HEK293T (cell line): Measurements from ENCODE around the gene HIBCH.

ENCODE experiments used
- ARNT ChIP-seq: fragments of 450-650 bp; IDR thresholded peaks from 2 replicates; pipeline ENCODE4 v1.6.1; 2017; ENCODE audit warnings: mild to moderate bottlenecking
- CTBP1 ChIP-seq: fragments of 450-650 bp; IDR thresholded peaks from 2 replicates; pipeline ENCODE4 v1.6.1; 2016; ENCODE audit warnings: borderline replicate concordance
- ELF4 ChIP-seq: fragments of 450-650 bp; IDR thresholded peaks from 2 replicates; pipeline ENCODE4 v1.6.1; 2017; ENCODE audit warnings: antibody characterized with exemption
- FOXA1 ChIP-seq: fragments of 450-650 bp; IDR thresholded peaks from 2 replicates; pipeline ENCODE4 v1.6.1; 2016; ENCODE audit warnings: mild to moderate bottlenecking
- FOXK2 ChIP-seq: fragments of 450-650 bp; IDR thresholded peaks from 2 replicates; pipeline ENCODE4 v1.6.1; 2016; ENCODE audit warnings: mild to moderate bottlenecking
- FOXM1 ChIP-seq: fragments of 450-650 bp; IDR thresholded peaks from 2 replicates; pipeline ENCODE4 v1.6.1; 2017; ENCODE audit warnings: mild to moderate bottlenecking, borderline replicate concordance
- HDGF ChIP-seq: fragments of 450-650 bp; IDR thresholded peaks from 2 replicates; pipeline ENCODE4 v1.6.1; 2017; ENCODE audit warnings: antibody characterized with exemption, borderline replicate concordance
- L3MBTL2 ChIP-seq: fragments of 450-650 bp; conservative IDR thresholded peaks from 2 replicates; pipeline ENCODE4 v1.6.1; 2016; ENCODE audit warnings: mild to moderate bottlenecking
- NFRKB ChIP-seq: fragments of 450-650 bp; IDR thresholded peaks from 2 replicates; pipeline ENCODE4 v1.6.1; 2016; ENCODE audit warnings: mild to moderate bottlenecking, moderate library complexity
- PKNOX1 ChIP-seq: fragments of 450-650 bp; IDR thresholded peaks from 2 replicates; pipeline ENCODE4 v1.6.1; 2016
- SP1 ChIP-seq: fragments of 450-650 bp; IDR thresholded peaks from 2 replicates; pipeline ENCODE4 v1.6.1; 2017
- SUZ12 ChIP-seq: fragments of 450-650 bp; IDR thresholded peaks from 2 replicates; pipeline ENCODE4 v1.6.1; 2016; ENCODE audit warnings: mild to moderate bottlenecking
- TARDBP ChIP-seq: fragments of 450-650 bp; IDR thresholded peaks from 2 replicates; pipeline ENCODE4 v1.6.1; 2016

- TF ChIP-seq TARDBP: no peak
- no peak for TF ChIP-seq SP1
- no peak for TF ChIP-seq FOXK2
- TF ChIP-seq FOXM1: no peak
- no peak for TF ChIP-seq ARNT
- no peak for TF ChIP-seq PKNOX1
- no peak for TF ChIP-seq SUZ12
- no peak for TF ChIP-seq ELF4
- TF ChIP-seq FOXA1: no peak
- TF ChIP-seq NFRKB: no peak
- TF ChIP-seq CTBP1: no peak
- no peak for TF ChIP-seq HDGF
- TF ChIP-seq L3MBTL2: no peak
Measured at GRCh38 chr2:190165491-190165890, 154.1 kb downstream of the HIBCH start.
